ENCODE data around the gene LRIG1.

Gene LRIG1

GRCh38 chr3:66532613-66533012 lies 31.8 kb upstream of the LRIG1 start:
- CTCF ChIA-PET, result interaction anchor here (0.7 to 0.8 kb wide), 2 partner anchors 279 to 800 kb away, joined by 3 read pairs; no protein-coding TSS in a partner anchor
- Histone ChIP-seq H3K36me3 (ENCODE audit: control insufficient read depth in 2 of 2, insufficient read depth in 1 of 2, low read length in 2 of 2) (no peaks in the 10 kb centered on the region), H3K9me3 (ENCODE audit: control insufficient read depth, insufficient read depth, low read depth, low read length) (no peaks in the 10 kb centered on the region), H3K4me3 (ENCODE audit: low read depth, low read length) (no peak overlapping the region), H3K4me1 (ENCODE audit: control insufficient read depth, insufficient read depth, low read length) (no peaks in the 10 kb centered on the region), H3K27ac (ENCODE audit: extremely low read depth, low read depth, low read length) (no peak overlapping the region)
- POLR2A ChIA-PET, result no interaction called here
- TF ChIP-seq KLF1 (tag by site-specific recombination; IDR thresholded peaks at IDR 0.05) (no peak), ZNF621 (tag by site-specific recombination; IDR thresholded peaks at IDR 0.05) (no peak), ZNF350 (tag by site-specific recombination; IDR thresholded peaks at IDR 0.05) (no peak), ZNF280D (tag by site-specific recombination; IDR thresholded peaks at IDR 0.05) (no peak), ZNF19 (tag by site-specific recombination; IDR thresholded peaks at IDR 0.05; ENCODE audit: low read depth) (no peak), ZNF548 (tag by site-specific recombination; IDR thresholded peaks at IDR 0.05) (no peak), ZBTB49 (tag by site-specific recombination; IDR thresholded peaks at IDR 0.05; ENCODE audit: low read depth) (no peak), GFI1B (tag by site-specific recombination; IDR thresholded peaks at IDR 0.05) (no peak), REST (tag by site-specific recombination; IDR thresholded peaks at IDR 0.05) (no peak), ZNF302 (tag by site-specific recombination; IDR thresholded peaks at IDR 0.05; ENCODE audit: low read depth) (no peak), ZBTB48 (tag by site-specific recombination; IDR thresholded peaks at IDR 0.05) (no peak), ZNF404 (tag by site-specific recombination; IDR thresholded peaks at IDR 0.05) (no peak), SALL2 (tag by site-specific recombination; IDR thresholded peaks at IDR 0.05; ENCODE audit: borderline replicate concordance) (no peak), ZNF626 (tag by site-specific recombination; IDR thresholded peaks at IDR 0.05) (no peak), ZNF473 (tag by site-specific recombination; IDR thresholded peaks at IDR 0.05) (no peak), ZNF202 (tag by site-specific recombination; IDR thresholded peaks at IDR 0.05; ENCODE audit: borderline replicate concordance) (no peak), ZNF529 (tag by site-specific recombination; IDR thresholded peaks at IDR 0.05; ENCODE audit: insufficient replicate concordance) (no peak)

GRCh38 chr3:66532160-66532587 lies 31.4 kb upstream of the LRIG1 start:
- no peak overlapping the region for H3K27ac ChIP-seq (ENCODE audit: extremely low read depth, low read depth, low read length)
- ChIA-PET CTCF (interaction anchor here (0.8 kb wide), 1 partner anchor 278 kb away, joined by 3 read pairs; no protein-coding TSS in a partner anchor), POLR2A (no interaction called here)
- H3K4me1 ChIP-seq (ENCODE audit: control insufficient read depth, insufficient read depth, low read length), result no peaks in the 10 kb centered on the region
- TF ChIP-seq ZNF248 (tag by site-specific recombination; IDR thresholded peaks at IDR 0.05), result no peak
- H3K36me3 ChIP-seq (ENCODE audit: control insufficient read depth in 2 of 2, insufficient read depth in 1 of 2, low read length in 2 of 2), result no peaks in the 10 kb centered on the region
- H3K4me3 ChIP-seq (ENCODE audit: low read depth, low read length), result no peak overlapping the region
- H3K9me3 ChIP-seq (ENCODE audit: control insufficient read depth, insufficient read depth, low read depth, low read length), result no peaks in the 10 kb centered on the region
